H1 (cell line): ENCODE results near the gene TM4SF20. TPM values are rescaled to one million over a fixed set of nuclear protein-coding genes. Genes with fewer than 3 reads are reported as not detected.

ENCODE experiments used
- ATF3 ChIP-seq: IDR thresholded peaks from 2 replicates; pipeline ENCODE4 v1.6.1; 2011; ENCODE audit warnings: low read depth, mild to moderate bottlenecking, low read length; ENCODE audit not compliant: insufficient read depth
- CHD7 ChIP-seq: fragments of 300-600 bp; sonication (generic); IDR thresholded peaks from 2 replicates; pipeline ENCODE4 v1.7.1; 2012; ENCODE audit warnings: low read length, moderate library complexity, mild to moderate bottlenecking, inconsistent platforms; ENCODE audit not compliant: insufficient replicate concordance
- EZH2 ChIP-seq: fragments of 200-600 bp; sonication (generic); IDR thresholded peaks from 2 replicates; pipeline ENCODE4 v1.7.1; 2012; ENCODE audit warnings: low read depth, mild to moderate bottlenecking, moderate library complexity, low read length, inconsistent platforms; ENCODE audit not compliant: severe bottlenecking
- GTF2F1 ChIP-seq: IDR thresholded peaks from 2 replicates; pipeline ENCODE4 v1.6.1; 2012; ENCODE audit warnings: low read depth, low read length, improper control_type of control experiment, borderline replicate concordance
- KDM1A ChIP-seq: fragments of 200-600, 300-600 bp; sonication (generic); IDR thresholded peaks from 2 replicates; pipeline ENCODE4 v1.7.1; 2016; ENCODE audit warnings: mild to moderate bottlenecking, low read length, borderline replicate concordance
- MAX ChIP-seq: IDR thresholded peaks from 2 replicates; pipeline ENCODE4 v1.6.1; 2012; ENCODE audit warnings: inconsistent platforms
- RXRA ChIP-seq: IDR thresholded peaks from 2 replicates; pipeline ENCODE4 v1.6.1; 2011; ENCODE audit warnings: low read depth, mild to moderate bottlenecking, low read length, moderate library complexity; ENCODE audit not compliant: insufficient read depth
- SP1 ChIP-seq: IDR thresholded peaks from 2 replicates; pipeline ENCODE4 v1.6.1; 2011; ENCODE audit warnings: low read depth, low read length
- SP4 ChIP-seq: IDR thresholded peaks from 2 replicates; pipeline ENCODE4 v1.6.1; 2012; ENCODE audit warnings: low read length, inconsistent platforms
- USF2 ChIP-seq: IDR thresholded peaks from 2 replicates; pipeline ENCODE4 v1.6.1; 2011; ENCODE audit warnings: low read length, improper control_type of control experiment
- polyA plus RNA-seq, 7 experiments: library from polyadenylated mRNA; depleted of rRNA in 3 of 7; stranded (reverse) in 5 of 7; unstranded in 2 of 7; fragments of >200 nt in 5 of 7; fragments of 200-250 nt in 2 of 7; gene quantifications; 1 replicate in 5 of 7; 2 replicates in 1 of 7; 4 replicates in 1 of 7; pipeline versions ENCODE4 v1.2.1 to v1.2.3, GENCODE V29; 2011 to 2013; ENCODE audit warnings: missing spikeins in 2 of 7, mixed read lengths in 2 of 7
- total RNA-seq: library from RNA; stranded (reverse); fragmentation: NEBNext Ultra II Directional; extraction: Animal tissue kit (Norgen Biotek cat#: 25700); gene quantifications from 2 replicates; pipeline ENCODE4 v1.2.1, GENCODE V29; 2021

Gene TM4SF20
- total and polyA plus RNA-seq, 2 of the 8 experiments (the other 6 are each of a cell fraction or from before 2014, with no cell fraction given): not detected

GRCh38 chr2:227348324-227348723, 30.8 kb downstream of the TM4SF20 start (continued):
- TF ChIP-seq CHD7 (no peak), EZH2 (no peak), KDM1A (no peak), GTF2F1 (no peak), MAX (no peak), SP4 (no peak), USF2 (no peak), ATF3 (no peak), SP1 (no peak), RXRA (no peak)
